Right atrium auricular region (tissue), 2 donors: Measurements from ENCODE around the gene ARHGEF4. TPM values are rescaled to one million over a fixed set of nuclear protein-coding genes. Genes with fewer than 3 reads are reported as not detected.

Experiments used
- DNase-seq: peaks from one replicate; pipeline ENCODE4 v3.0.0-alpha.2; 2019; ENCODE audit warnings: low spot score
- H3K27ac ChIP-seq, 2 donors: fragments of 200-600 bp; sonication (generic); 1 replicate in 1 of 2; 2 replicates in 1 of 2; pipeline ENCODE4 v1.5.1; 2016 to 2019
- H3K27me3 ChIP-seq, 2 donors: fragments of 200-600 bp; sonication (generic); one replicate each; pipeline versions ENCODE4 v1.5.1 to v1.6.0; 2017 to 2019
- H3K36me3 ChIP-seq: fragments of 200-600 bp; sonication (generic); one replicate; pipeline ENCODE4 v1.5.1; 2016
- H3K4me1 ChIP-seq, 2 donors: fragments of 200-600 bp; sonication (generic); one replicate each; pipeline versions ENCODE4 v1.5.1 to v1.6.0; 2017 to 2019
- H3K4me3 ChIP-seq, 2 donors: fragments of 200-600 bp; sonication (generic); 1 replicate in 1 of 2; 2 replicates in 1 of 2; pipeline ENCODE4 v1.5.1; 2017 to 2019; ENCODE audit warnings: mild to moderate bottlenecking in 1 of 2, moderate library complexity in 1 of 2
- H3K9me3 ChIP-seq, 2 donors: fragments of 200-600 bp; sonication (generic); one replicate each; pipeline ENCODE4 v1.5.1; 2019
- total RNA-seq, 2 donors: library from RNA; depleted of rRNA; stranded (reverse); fragments of >200 nt; gene quantifications; one replicate each; pipeline ENCODE4 v1.1.0, GENCODE V29; 2016
- TF ChIP-seq, protein P1 (sequence below), 2 donors: fragments of 200-600 bp; sonication (generic); IDR thresholded peaks; one replicate each; pipeline ENCODE4 v1.5.1; 2019; ENCODE audit warnings: antibody characterized with exemption in 2 of 2

The ARHGEF4 gene
- total RNA-seq, 2 donors from 2014 or later, result 3.5 to 8.1 TPM

DNA sequence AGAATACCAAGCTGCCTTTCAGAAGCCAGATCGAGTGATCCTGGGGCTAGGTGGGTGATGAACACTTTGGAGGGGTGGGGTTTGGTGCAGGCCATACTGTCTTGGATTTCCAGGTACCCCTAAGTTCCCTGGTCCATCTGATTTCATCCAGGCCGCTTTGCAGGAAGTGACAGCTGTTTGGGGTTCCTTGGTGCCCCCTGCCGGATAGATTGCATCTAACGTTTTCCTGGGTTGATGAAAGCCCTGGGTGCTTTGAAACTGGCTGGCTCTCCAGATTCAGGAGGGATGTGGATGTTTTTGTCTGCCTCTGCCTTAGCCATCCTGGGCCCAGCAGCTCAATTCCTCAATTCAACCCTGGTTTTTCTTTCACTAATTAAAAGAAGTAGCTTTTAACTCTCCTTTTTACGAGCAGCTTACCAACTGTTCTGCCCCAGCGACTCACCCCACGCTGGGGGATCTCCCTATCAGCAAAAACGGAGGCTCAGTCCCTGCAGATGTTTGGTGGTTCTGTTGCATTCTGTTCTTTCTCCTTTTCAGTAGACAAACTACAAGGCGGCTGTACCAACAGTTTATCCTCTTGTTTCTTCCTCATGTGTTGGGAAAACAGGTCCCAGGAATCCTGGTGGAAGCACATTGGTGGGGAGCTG, 37.1 kb downstream of the ARHGEF4 start:
- Histone ChIP-seq H3K4me1 (no peaks in the 10 kb centered on the region), H3K27ac (no peak overlapping the region), H3K36me3 (no peaks in the 10 kb centered on the region), H3K4me3 (no peak overlapping the region), H3K27me3 (no peaks in the 10 kb centered on the region), H3K9me3 (peaks cover 0 to 3% of the 10 kb centered on the region in 2 donors)
- DNase-seq, result peak; percentile 74
- TF ChIP-seq, protein P1, sequence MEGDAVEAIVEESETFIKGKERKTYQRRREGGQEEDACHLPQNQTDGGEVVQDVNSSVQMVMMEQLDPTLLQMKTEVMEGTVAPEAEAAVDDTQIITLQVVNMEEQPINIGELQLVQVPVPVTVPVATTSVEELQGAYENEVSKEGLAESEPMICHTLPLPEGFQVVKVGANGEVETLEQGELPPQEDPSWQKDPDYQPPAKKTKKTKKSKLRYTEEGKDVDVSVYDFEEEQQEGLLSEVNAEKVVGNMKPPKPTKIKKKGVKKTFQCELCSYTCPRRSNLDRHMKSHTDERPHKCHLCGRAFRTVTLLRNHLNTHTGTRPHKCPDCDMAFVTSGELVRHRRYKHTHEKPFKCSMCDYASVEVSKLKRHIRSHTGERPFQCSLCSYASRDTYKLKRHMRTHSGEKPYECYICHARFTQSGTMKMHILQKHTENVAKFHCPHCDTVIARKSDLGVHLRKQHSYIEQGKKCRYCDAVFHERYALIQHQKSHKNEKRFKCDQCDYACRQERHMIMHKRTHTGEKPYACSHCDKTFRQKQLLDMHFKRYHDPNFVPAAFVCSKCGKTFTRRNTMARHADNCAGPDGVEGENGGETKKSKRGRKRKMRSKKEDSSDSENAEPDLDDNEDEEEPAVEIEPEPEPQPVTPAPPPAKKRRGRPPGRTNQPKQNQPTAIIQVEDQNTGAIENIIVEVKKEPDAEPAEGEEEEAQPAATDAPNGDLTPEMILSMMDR (IDR thresholded peaks at IDR 0.05), result peak in 1 of 2 donors; percentile 73

DNA sequence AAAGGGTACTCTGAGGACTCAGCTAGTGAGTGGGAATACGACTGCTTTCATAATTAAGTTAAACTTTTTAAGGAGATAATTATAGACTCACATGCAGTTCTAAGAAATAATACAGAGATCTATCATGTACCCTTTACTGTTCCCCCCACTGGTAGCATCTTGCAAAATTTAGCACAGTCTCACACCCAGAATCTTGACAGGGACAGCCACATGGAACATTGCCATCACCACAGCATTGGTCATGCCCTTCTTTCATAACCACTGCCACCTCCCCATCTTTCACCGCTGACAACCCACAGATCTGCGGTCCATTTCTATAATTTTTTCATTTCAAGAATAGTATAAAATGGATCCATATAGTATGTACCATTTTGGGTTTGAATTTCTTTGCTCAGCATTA, 37.8 kb downstream of the ARHGEF4 start:
- Histone ChIP-seq H3K4me1 (no peaks in the 10 kb centered on the region), H3K9me3 (peaks cover 0 to 3% of the 10 kb centered on the region in 2 donors), H3K4me3 (no peak overlapping the region), H3K27me3 (no peaks in the 10 kb centered on the region), H3K27ac (no peak overlapping the region), H3K36me3 (no peaks in the 10 kb centered on the region)
- no peak for DNase-seq
- TF ChIP-seq, protein P1 (IDR thresholded peaks at IDR 0.05), result no peak

DNA sequence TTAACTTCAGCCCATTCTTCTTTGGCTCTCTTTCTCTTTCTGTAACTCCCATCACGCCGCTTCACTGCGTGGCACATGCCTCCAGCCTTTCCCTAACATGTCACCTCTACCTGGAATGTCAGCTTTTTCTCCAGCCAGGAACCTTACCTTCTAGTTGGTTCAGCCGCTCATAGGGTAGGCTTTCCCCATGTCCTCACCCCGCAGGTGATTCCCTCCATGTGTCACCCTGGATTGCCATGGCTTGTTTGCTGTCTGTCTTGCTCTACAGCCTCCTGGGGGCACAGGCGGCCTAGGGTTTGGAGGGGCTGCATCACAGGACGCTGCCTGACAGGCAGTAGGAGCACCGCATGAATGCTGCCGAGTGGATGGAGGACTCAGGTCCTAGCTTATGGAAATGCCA, 39.2 kb downstream of the ARHGEF4 start:
- H3K4me1 ChIP-seq, result no peaks in the 10 kb centered on the region
- DNase-seq, result no peak
- no peaks in the 10 kb centered on the region for H3K27me3 ChIP-seq
- H3K27ac ChIP-seq, result no peak overlapping the region
- TF ChIP-seq, protein P1 (IDR thresholded peaks at IDR 0.05), result no peak
- H3K36me3 ChIP-seq, result no peaks in the 10 kb centered on the region
- H3K9me3 ChIP-seq, result peaks cover 0 to 3% of the 10 kb centered on the region in 2 donors
- H3K4me3 ChIP-seq, result no peak overlapping the region

DNA sequence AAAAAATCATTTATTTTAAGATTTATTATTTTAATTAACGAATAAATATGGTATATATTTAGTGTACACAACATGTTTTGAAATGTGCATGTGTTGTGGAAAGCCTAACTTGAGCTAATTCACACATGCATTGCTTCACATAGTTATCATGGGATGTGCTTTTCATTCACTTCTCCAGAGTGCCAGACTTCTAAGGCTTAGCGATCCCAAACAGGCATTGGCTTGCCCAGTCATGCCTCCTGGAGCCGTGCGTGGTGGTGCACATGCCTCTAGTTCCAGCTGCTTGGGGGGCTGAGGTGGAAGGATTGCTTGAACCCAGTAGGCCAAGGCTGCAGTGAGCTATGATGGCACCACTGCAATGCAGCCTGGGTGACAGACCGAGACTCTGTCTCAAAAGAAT, 40.5 kb downstream of the ARHGEF4 start:
- Histone ChIP-seq H3K4me1 (no peaks in the 10 kb centered on the region), H3K27me3 (no peaks in the 10 kb centered on the region), H3K9me3 (peaks cover 0 to 3% of the 10 kb centered on the region in 2 donors), H3K27ac (no peak overlapping the region), H3K36me3 (no peaks in the 10 kb centered on the region), H3K4me3 (no peak overlapping the region)
- no peak for DNase-seq
- TF ChIP-seq, protein P1 (IDR thresholded peaks at IDR 0.05), result no peak

DNA sequence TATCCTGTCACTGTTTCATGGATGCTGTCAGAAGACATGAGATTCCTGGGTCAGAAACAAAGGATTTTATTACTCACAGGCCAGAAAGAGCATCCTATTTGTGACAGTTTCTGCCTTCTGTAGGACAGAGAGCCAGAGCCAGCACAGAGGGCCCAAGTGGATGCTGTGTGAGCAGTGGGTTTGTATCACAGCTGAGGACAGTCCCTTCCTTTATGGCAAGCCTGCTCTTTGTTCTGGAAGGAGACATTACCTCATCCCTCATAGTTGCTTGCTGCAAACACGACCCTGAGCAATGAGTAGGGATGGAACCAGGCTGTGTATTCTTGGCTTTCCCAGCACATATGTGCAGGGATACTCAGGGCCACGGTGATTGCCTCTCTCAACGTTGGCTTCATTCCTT, 41.6 kb downstream of the ARHGEF4 start:
- no peaks in the 10 kb centered on the region for H3K36me3 ChIP-seq
- H3K27ac ChIP-seq, result no peak overlapping the region
- H3K9me3 ChIP-seq, result peaks cover 0 to 3% of the 10 kb centered on the region in 2 donors
- DNase-seq, result no peak
- TF ChIP-seq, protein P1 (IDR thresholded peaks at IDR 0.05), result no peak
- no peaks in the 10 kb centered on the region for H3K4me1 ChIP-seq
- no peaks in the 10 kb centered on the region for H3K27me3 ChIP-seq
- no peak overlapping the region for H3K4me3 ChIP-seq

DNA sequence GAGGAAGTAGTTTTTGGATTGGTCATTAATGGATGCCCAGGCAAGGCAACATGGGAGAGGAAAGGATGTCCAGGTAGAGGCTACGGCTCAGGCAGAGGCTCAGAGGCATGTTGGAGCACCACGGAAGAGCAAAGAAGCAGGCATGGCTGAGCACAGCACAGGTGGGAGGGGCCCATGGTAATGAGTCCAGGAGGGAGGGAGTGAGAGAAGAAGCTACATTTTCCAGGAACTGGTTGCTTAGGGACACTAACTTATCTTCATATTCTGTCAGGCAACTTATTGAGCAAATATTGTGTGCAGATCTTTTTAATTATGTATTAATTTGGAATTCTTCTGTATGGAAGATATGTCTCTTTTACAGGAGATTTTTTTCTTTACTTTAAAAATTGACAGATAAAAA, 42.2 kb downstream of the ARHGEF4 start:
- no peak overlapping the region for H3K27ac ChIP-seq
- no peaks in the 10 kb centered on the region for H3K4me1 ChIP-seq
- TF ChIP-seq, protein P1 (IDR thresholded peaks at IDR 0.05), result no peak
- peaks cover 0 to 3% of the 10 kb centered on the region in 2 donors for H3K9me3 ChIP-seq
- H3K27me3 ChIP-seq, result no peaks in the 10 kb centered on the region
- DNase-seq, result no peak
- H3K36me3 ChIP-seq, result no peaks in the 10 kb centered on the region
- no peak overlapping the region for H3K4me3 ChIP-seq
